ENCODE results near the gene SETD2. TPM values are rescaled to one million over a fixed set of nuclear protein-coding genes. Genes with fewer than 3 reads are reported as not detected.

The SETD2 gene
- polyA plus RNA-seq, 3 donors: 3.1 to 22.4 (median 7.5) TPM

DNA sequence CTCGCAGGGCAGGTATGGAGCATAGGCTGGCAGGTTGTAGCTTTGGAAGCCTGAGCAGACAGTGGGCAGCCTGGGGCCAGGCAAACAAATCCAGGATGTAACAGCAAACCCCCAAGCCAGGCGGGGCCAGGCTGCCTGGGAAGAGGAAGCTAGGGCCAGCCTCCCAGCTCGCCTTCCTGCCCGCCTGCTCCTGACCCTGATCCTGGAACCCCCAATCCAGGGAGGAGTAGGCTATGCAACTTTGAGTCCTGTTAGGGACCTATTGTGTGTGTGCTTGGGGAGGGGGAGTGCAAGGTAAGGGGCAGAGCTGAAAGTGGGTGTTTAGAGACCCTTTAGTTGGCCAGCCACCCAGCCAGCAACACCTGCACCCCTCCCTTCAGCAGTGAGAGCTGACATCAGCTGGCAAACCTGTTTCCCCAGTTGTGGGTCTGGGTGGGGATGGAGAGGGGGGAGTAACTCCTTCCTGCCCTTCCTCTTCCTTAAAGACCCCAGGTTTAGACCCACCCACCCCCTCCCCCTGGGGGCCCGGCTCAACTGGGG lies 181.9 kb downstream of the SETD2 start:
- Histone ChIP-seq H2AFZ (ENCODE audit: insufficient read depth, low read depth, low read length, poor library complexity, severe bottlenecking) (no peak overlapping the region), H3K4me3 (replicated peaks in 1 of 3; ENCODE audit: low read depth in 2 of 3, low read length in 3 of 3) (peak overlapping the region; percentile 33 to 96 (median 41)), H3K9me3 (replicated peaks in 1 of 2; ENCODE audit: control insufficient read depth in 1 of 2, insufficient read depth in 1 of 2, low read length in 2 of 2) (no peaks in the 10 kb centered on the region), H3K4me1 (ENCODE audit: control insufficient read depth in 1 of 2, insufficient read depth in 2 of 2, low read length in 2 of 2) (peaks cover 90 to 94% of the 10 kb centered on the region in 2 donors), H4K20me1 (ENCODE audit: insufficient read depth, low read length) (peaks cover 51% of the 10 kb centered on the region), H3K4me2 (replicated peaks; ENCODE audit: extremely low read depth, low read length, poor library complexity, severe bottlenecking) (peak overlapping the region; percentile 96), H3K9ac (ENCODE audit: insufficient read depth, low read length, poor library complexity, severe bottlenecking) (peak overlapping the region; percentile 48), H3K27ac (ENCODE audit: low read depth in 1 of 2, low read length in 2 of 2) (peak overlapping the region; percentile 50 to 80), H3K79me2 (ENCODE audit: insufficient read depth, low read length) (peaks cover 95% of the 10 kb centered on the region), H3K27me3 (ENCODE audit: control insufficient read depth in 2 of 2, insufficient read depth in 2 of 2, low read length in 2 of 2) (no peaks in the 10 kb centered on the region), H3K36me3 (replicated peaks in 1 of 2; ENCODE audit: control insufficient read depth in 1 of 2, insufficient read depth in 2 of 2, low read length in 2 of 2) (peaks cover 0 to 5% of the 10 kb centered on the region in 2 donors)
- DNase-seq: peak in 2 of 3 donors; percentile 52 to 53
- Mint-ChIP-seq H3K36me3 (peaks cover 16 to 28% of the 10 kb centered on the region in 2 donors), H3K4me1 (peaks cover 84% of the 10 kb centered on the region), H3K9me3 (no peaks in the 10 kb centered on the region), H3K4me3 (peak overlapping the region; percentile 85 to 93), H3K27ac (peak overlapping the region in 6 of 7 donors; percentile 26 to 89 (median 77)), H3K27me3 (ENCODE audit: low read depth in 3 of 3) (peaks cover 0 to 1% (median 0%) of the 10 kb centered on the region in 3 donors)
- TF ChIP-seq, protein P1, sequence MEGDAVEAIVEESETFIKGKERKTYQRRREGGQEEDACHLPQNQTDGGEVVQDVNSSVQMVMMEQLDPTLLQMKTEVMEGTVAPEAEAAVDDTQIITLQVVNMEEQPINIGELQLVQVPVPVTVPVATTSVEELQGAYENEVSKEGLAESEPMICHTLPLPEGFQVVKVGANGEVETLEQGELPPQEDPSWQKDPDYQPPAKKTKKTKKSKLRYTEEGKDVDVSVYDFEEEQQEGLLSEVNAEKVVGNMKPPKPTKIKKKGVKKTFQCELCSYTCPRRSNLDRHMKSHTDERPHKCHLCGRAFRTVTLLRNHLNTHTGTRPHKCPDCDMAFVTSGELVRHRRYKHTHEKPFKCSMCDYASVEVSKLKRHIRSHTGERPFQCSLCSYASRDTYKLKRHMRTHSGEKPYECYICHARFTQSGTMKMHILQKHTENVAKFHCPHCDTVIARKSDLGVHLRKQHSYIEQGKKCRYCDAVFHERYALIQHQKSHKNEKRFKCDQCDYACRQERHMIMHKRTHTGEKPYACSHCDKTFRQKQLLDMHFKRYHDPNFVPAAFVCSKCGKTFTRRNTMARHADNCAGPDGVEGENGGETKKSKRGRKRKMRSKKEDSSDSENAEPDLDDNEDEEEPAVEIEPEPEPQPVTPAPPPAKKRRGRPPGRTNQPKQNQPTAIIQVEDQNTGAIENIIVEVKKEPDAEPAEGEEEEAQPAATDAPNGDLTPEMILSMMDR (IDR thresholded peaks at IDR 0.05): no peak
- 4% methylated on average over 3 of the region's 5 CpGs for WGBS (ENCODE audit: insufficient coverage)
- intact Hi-C loops (cut with micrococcal nuclease): no loop called here

DNA sequence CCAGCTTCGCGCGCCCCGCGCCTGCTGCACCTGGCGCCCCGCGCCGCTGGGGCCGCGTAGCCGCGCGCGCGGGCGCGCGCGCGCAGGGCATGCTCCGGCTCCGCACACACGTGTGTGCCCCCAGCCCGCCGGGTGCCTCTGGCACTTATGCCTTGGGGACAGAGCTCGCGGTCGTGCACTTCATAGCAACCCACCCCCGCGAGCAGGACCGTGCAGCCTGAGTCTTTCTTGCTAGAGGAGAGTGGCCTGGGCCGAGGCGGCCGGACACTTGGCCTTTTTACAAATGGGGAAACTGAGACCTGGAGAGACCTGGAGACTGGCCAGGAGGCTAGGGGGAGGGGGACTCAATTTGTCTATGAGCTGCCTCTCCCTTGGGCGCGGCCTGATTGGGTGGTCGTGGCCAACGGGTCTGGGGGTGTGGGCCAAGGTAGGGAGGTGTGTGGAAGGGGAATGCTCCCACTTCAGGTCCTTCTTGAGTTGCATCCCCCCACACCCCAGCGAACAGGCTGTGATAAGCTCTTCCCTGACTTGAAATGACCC lies 183.9 kb downstream of the SETD2 start:
- peaks cover 91% of the 10 kb centered on the region for H3K79me2 ChIP-seq (ENCODE audit: insufficient read depth, low read length)

More for the DNA sequence above, 183.9 kb downstream of the SETD2 start:
- peak overlapping the region; percentile 92 to 96 (median 92) for H3K4me3 ChIP-seq (replicated peaks in 1 of 3; ENCODE audit: low read depth in 2 of 3, low read length in 3 of 3)
- Mint-ChIP-seq H3K27ac (peak overlapping the region; percentile 64 to 91 (median 84)), H3K36me3 (peaks cover 10 to 19% of the 10 kb centered on the region in 2 donors), H3K9me3 (no peaks in the 10 kb centered on the region), H3K4me3 (peak overlapping the region; percentile 85 to 93), H3K27me3 (ENCODE audit: low read depth in 3 of 3) (peaks cover 0 to 1% (median 0%) of the 10 kb centered on the region in 3 donors), H3K4me1 (peaks cover 75% of the 10 kb centered on the region)
- under 1% methylated on average over 35 of the region's 40 CpGs for WGBS (ENCODE audit: insufficient coverage)
- intact Hi-C loops (cut with micrococcal nuclease): loop anchor here (5.0 to 10.0 kb wide), 3 partner anchors 48 to 285 kb away; partner anchors contain the start of gene ALS2CL (in 1 of the 2)
- peaks cover 83 to 87% of the 10 kb centered on the region in 2 donors for H3K4me1 ChIP-seq (ENCODE audit: control insufficient read depth in 1 of 2, insufficient read depth in 2 of 2, low read length in 2 of 2)
- H3K36me3 ChIP-seq (replicated peaks in 1 of 2; ENCODE audit: control insufficient read depth in 1 of 2, insufficient read depth in 2 of 2, low read length in 2 of 2): peaks cover 0 to 2% of the 10 kb centered on the region in 2 donors
- peak overlapping the region; percentile 67 for H3K9ac ChIP-seq (ENCODE audit: insufficient read depth, low read length, poor library complexity, severe bottlenecking)
- TF ChIP-seq, protein P1 (IDR thresholded peaks at IDR 0.05): no peak
- H3K4me2 ChIP-seq (replicated peaks; ENCODE audit: extremely low read depth, low read length, poor library complexity, severe bottlenecking): peak overlapping the region; percentile 96
- peaks cover 36% of the 10 kb centered on the region for H4K20me1 ChIP-seq (ENCODE audit: insufficient read depth, low read length)
- H3K27me3 ChIP-seq (ENCODE audit: control insufficient read depth in 2 of 2, insufficient read depth in 2 of 2, low read length in 2 of 2): no peaks in the 10 kb centered on the region
- peak overlapping the region; percentile 29 for H2AFZ ChIP-seq (ENCODE audit: insufficient read depth, low read depth, low read length, poor library complexity, severe bottlenecking)
- no peaks in the 10 kb centered on the region for H3K9me3 ChIP-seq (replicated peaks in 1 of 2; ENCODE audit: control insufficient read depth in 1 of 2, insufficient read depth in 1 of 2, low read length in 2 of 2)
- H3K27ac ChIP-seq (ENCODE audit: low read depth in 1 of 2, low read length in 2 of 2): peak overlapping the region in 1 of 2 donors; percentile 89
- no peak for DNase-seq
